Gastrocnemius medialis (tissue), 4 donors: Measurements from ENCODE around the gene GRIK4.

Experiments
- CTCF ChIP-seq, 5 experiments: fragments of 450-650 bp in 3 of 5; fragments of 200-600 bp in 2 of 5; sonication (generic) in 2 of 5; IDR thresholded peaks in 4 of 5; conservative IDR thresholded peaks in 1 of 5; 1 replicate in 4 of 5; 2 replicates in 1 of 5; pipeline ENCODE4 v1.5.1; 2016 to 2019; ENCODE audit warnings: antibody characterized with exemption in 5 of 5, mild to moderate bottlenecking in 3 of 5, moderate library complexity in 3 of 5
- POLR2A ChIP-seq, 2 donors: fragments of 450-650 bp; IDR thresholded peaks; one replicate each; pipeline ENCODE4 v1.6.1; 2017; ENCODE audit warnings: antibody characterized with exemption in 2 of 2, mild to moderate bottlenecking in 2 of 2, moderate library complexity in 2 of 2

GRCh38 chr11:120598517-120599257, 87.1 kb downstream of the GRIK4 start:
- TF ChIP-seq CTCF (IDR thresholded peaks at IDR 0.05 in 4 of 5, conservative IDR thresholded peaks at IDR 0.05 in 1 of 5) (no peak), POLR2A (IDR thresholded peaks at IDR 0.05) (no peak)
